AG04449 (cell line): ENCODE results near the gene IL20RA.
A peak's percentile ranks its signal among the peaks of the same experiment; 100 is the strongest.

Source experiments
- CTCF ChIA-PET: fragments of 350-600 bp; formaldehyde crosslinking; extraction: SDS; loops from one replicate; lab custom pipeline; 2021; ENCODE audit warnings: antibody characterized with exemption; lab: Yijun Ruan, JAX
- POLR2A ChIA-PET: fragments of 400-600, 350-600 bp; formaldehyde crosslinking; extraction: SDS; loops from one replicate; lab custom pipeline; 2020; ENCODE audit warnings: antibody characterized with exemption, inconsistent platforms; lab: Yijun Ruan, JAX
- DNase-seq: peaks from one replicate; pipeline ENCODE4 v3.0.0-alpha.2; 2010; ENCODE audit warnings: low read depth, low spot score
- H3K4me3 ChIP-seq: 2 replicates; pipeline ENCODE4 v1.5.1; 2011; ENCODE audit warnings: low read depth, mild to moderate bottlenecking, control low read depth, low read length
- TF ChIP-seq, protein P1 (sequence below): IDR thresholded peaks from one replicate; pipeline ENCODE4 v1.5.1; 2011; ENCODE audit warnings: mild to moderate bottlenecking, moderate library complexity, low read length, control low read depth, inconsistent platforms; ENCODE audit not compliant: insufficient read depth; ENCODE audit errors: missing control alignments

The IL20RA gene

DNA sequence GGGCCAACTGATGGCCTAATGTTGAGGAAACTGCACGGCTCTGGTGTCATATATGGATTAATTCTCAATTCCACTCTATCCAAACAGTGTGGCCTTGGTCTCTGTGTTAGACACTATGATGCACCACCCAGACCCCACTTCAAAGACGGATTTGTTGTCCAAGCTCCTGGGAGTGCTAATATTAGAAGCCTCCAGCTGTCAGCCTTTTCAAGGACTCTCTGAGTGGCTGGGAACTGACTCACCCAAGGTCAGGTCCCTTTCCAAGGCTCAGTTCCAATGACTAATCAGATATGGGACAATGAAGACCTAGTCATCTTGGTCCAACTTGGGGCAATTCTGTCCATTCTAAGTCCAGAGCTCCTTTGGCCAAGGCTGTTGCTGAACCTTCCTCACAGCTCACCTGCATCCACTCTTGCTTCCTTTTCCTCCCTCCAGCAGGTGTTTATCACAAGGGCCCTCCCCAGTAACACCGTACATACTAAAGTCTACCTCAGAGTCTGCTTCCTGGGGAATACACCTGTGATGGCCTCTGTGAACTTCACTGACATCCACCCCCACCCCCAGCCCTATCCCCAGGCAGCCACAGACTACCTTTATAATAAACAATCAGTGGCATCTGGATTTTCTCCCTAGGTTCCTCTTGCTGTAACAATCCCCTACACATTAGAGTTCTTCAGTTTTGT lies 7.2 kb upstream of the IL20RA start:
- H3K4me3 ChIP-seq = no peak overlapping the region
- CTCF ChIA-PET = no interaction called here
- no peak for DNase-seq
- POLR2A ChIA-PET = no interaction called here
- TF ChIP-seq, protein P1, sequence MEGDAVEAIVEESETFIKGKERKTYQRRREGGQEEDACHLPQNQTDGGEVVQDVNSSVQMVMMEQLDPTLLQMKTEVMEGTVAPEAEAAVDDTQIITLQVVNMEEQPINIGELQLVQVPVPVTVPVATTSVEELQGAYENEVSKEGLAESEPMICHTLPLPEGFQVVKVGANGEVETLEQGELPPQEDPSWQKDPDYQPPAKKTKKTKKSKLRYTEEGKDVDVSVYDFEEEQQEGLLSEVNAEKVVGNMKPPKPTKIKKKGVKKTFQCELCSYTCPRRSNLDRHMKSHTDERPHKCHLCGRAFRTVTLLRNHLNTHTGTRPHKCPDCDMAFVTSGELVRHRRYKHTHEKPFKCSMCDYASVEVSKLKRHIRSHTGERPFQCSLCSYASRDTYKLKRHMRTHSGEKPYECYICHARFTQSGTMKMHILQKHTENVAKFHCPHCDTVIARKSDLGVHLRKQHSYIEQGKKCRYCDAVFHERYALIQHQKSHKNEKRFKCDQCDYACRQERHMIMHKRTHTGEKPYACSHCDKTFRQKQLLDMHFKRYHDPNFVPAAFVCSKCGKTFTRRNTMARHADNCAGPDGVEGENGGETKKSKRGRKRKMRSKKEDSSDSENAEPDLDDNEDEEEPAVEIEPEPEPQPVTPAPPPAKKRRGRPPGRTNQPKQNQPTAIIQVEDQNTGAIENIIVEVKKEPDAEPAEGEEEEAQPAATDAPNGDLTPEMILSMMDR = no peak

DNA sequence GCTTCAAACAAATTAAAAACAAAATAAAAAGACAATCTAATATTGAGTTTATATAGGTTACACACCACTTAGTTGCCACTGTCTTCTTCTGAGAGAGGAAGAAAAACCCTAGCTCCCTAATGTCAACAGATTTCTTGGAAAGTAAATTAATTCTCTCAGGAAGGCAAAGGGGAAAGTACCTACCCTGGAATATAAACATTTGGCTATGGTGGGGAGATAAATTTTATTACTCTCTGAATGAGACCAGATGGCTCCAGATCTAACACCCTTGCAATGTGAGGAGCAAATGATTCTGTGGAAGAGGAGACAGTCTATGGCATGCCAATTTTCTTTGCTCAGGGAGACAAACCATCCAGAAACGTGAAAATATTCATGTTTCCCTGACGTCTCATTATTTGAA lies 4.3 kb upstream of the IL20RA start:
- ChIA-PET POLR2A (no interaction called here), CTCF (no interaction called here)
- H3K4me3 ChIP-seq = no peak overlapping the region
- no peak for DNase-seq
- TF ChIP-seq, protein P1 = no peak

DNA sequence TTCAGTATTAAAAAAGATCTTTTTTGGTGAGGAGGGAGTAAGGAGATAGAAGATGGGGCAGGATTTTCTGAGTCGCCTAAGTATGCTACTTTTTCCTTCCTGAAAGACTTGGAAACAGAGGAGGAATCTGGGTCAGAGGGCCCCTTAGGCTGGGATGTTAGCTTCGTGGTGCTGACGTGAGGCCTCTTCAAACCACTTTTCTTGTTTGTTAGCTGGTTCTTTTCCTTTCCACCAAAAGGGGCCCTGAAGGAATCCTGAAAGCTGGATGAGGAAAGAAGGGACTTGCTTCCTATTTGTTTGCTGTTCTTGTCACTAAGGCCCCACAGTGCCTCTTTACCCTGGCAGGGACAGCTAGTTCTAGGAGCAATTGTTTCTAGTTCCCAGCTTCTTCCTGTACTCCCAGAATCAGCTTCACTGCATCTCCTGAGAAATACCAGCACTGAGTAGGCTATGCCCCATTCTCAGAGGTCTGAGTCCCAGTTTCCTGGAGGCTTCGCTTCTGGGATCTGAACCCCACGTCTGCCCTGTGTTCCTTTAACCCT lies 2.2 kb upstream of the IL20RA start:
- POLR2A ChIA-PET = no interaction called here
- H3K4me3 ChIP-seq = no peak overlapping the region
- TF ChIP-seq, protein P1 = no peak
- CTCF ChIA-PET = no interaction called here
- DNase-seq = no peak

DNA sequence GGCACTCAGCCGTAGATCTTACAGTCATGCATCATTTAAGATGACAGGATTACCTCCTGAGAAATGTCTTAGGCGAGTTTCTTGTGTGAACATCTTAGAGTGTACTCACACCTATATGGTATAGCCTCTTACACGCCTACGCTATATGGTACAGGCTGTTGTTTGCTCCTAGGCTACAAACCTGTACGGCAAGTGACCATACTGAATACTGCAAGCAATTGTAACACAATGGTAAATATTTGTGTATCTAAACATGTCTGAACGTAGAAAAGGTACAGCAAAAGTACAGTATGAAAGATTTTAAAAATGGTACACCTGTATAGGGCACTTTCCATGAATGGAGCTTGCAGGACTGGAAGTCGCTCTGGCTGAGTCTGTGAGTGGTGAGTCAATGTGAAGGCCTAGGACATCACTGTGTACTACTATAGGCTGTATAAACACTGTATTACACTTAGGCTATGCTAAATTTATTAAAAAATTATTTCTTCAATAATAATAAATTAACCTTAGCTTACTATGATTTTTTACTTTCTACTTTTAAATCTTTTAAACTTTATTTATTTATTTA lies 541 bp upstream of the IL20RA start:
- CTCF ChIA-PET = no interaction called here
- POLR2A ChIA-PET = no interaction called here

DNA sequence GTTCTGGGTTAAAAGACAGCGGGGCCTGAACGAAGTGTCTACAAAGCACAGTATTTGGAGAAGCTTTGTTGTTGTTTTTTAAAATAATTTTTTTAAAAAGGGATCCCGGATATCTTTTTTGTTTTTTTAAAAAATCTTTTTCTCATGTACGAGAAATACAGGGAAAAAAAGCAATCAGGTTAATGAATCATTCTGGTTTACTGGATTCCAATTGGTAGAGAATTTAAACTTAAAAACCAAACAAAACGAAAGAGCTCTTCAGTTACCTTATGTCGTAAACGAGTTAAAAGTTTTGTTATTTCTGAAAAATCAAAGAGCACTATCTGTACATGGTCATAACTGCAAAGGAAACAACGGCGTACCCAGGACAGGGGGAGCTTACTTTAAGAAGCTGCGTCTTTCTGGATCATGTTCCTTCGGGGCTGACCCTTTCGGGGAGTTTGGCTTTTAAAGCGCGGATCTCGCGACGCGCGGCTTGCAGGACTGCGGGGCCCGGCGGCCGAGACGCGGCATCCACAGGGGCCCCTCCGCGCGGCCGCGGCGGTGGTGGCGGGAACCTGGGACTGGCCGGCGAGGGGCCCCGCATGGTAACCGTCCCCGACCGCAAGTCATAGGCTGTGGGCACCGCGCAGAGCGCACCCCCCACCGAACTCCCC lies 927 bp downstream of the IL20RA start:
- TF ChIP-seq, protein P1 = no peak
- POLR2A ChIA-PET = no interaction called here
- DNase-seq = no peak
- H3K4me3 ChIP-seq = peak overlapping the region; percentile 74
- CTCF ChIA-PET = interaction anchor here (0.5 to 1.6 kb wide), 3 partner anchors 12 to 31 kb away, joined by 3 to 4 read pairs (median 3); no protein-coding TSS in a partner anchor

More for the DNA sequence above, 541 bp upstream of the IL20RA start:
- DNase-seq = no peak
- TF ChIP-seq, protein P1 = no peak
- no peak overlapping the region for H3K4me3 ChIP-seq

DNA sequence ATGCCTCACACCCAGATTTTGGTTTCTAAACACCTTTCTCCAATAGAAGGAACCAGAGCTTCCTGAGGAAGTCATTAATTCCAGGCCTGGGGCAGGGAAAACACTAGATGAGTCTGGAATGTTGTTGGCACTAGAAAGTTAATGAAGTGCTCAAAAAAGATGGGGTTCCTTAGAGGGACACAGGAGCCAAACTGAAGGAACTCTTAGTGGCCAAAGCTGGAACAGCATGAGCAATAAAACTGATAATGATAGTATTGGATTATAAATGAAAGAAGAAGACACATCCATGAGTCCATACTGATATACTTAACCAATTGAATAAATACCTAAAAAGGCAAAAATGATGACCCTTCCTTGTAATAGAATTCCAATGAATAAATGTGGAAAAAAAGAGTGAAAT lies 4.4 kb downstream of the IL20RA start:
- TF ChIP-seq, protein P1 = no peak
- DNase-seq = no peak
- no peak overlapping the region for H3K4me3 ChIP-seq
- CTCF ChIA-PET = no interaction called here
- POLR2A ChIA-PET = no interaction called here
